ENCODE data around the gene TMEM131L.
A peak's percentile ranks its signal among the peaks of the same experiment; 100 is the strongest.

Gene TMEM131L

GRCh38 chr4:153628796-153629315 is 162.7 kb downstream of the TMEM131L start:
- DNase-seq (ENCODE audit: low spot score) = no peak

GRCh38 chr4:153629776-153630175 is 163.6 kb downstream of the TMEM131L start:
- DNase-seq (ENCODE audit: low spot score) = no peak

GRCh38 chr4:153634738-153635353 is 168.7 kb downstream of the TMEM131L start:
- DNase-seq (ENCODE audit: low spot score) = peak; percentile 66

GRCh38 chr4:153635846-153636245 is 169.7 kb downstream of the TMEM131L start:
- DNase-seq (ENCODE audit: low spot score) = no peak

- DNase-seq (ENCODE audit: low spot score) = no peak
Observed at GRCh38 chr4:153637201-153637600, 171.0 kb downstream of the TMEM131L start.

- DNase-seq (ENCODE audit: low spot score) = no peak
Observed at GRCh38 chr4:153638011-153638410, 171.9 kb downstream of the TMEM131L start.

- DNase-seq (ENCODE audit: low spot score) = no peak
Observed at GRCh38 chr4:153638999-153639398, 172.8 kb downstream of the TMEM131L start.

GRCh38 chr4:153639833-153640802 is 174.0 kb downstream of the TMEM131L start:
- DNase-seq (ENCODE audit: low spot score) = no peak

- no peak for DNase-seq (ENCODE audit: low spot score)
Observed at GRCh38 chr4:153641532-153641931, 175.4 kb downstream of the TMEM131L start.

GRCh38 chr4:153643406-153644383 is 177.5 kb downstream of the TMEM131L start:
- peak; percentile 50 for DNase-seq (ENCODE audit: low spot score)

- DNase-seq (ENCODE audit: low spot score) = no peak
Observed at GRCh38 chr4:153645183-153645582, 179.0 kb downstream of the TMEM131L start.

GRCh38 chr4:153646261-153646660 is 180.1 kb downstream of the TMEM131L start:
- no peak for DNase-seq (ENCODE audit: low spot score)

- DNase-seq (ENCODE audit: low spot score) = no peak
Observed at GRCh38 chr4:153646978-153647377, 180.8 kb downstream of the TMEM131L start.

GRCh38 chr4:153647975-153648374 is 181.8 kb downstream of the TMEM131L start:
- no peak for DNase-seq (ENCODE audit: low spot score)

- no peak for DNase-seq (ENCODE audit: low spot score)
Observed at GRCh38 chr4:153649572-153649991, 183.4 kb downstream of the TMEM131L start.

- no peak for DNase-seq (ENCODE audit: low spot score)
Observed at GRCh38 chr4:153651116-153651515, 185.0 kb downstream of the TMEM131L start.

- DNase-seq (ENCODE audit: low spot score) = peak; percentile 41
Observed at GRCh38 chr4:153651587-153651986, 185.4 kb downstream of the TMEM131L start.

GRCh38 chr4:153652051-153652784 is 186.1 kb downstream of the TMEM131L start:
- no peak for DNase-seq (ENCODE audit: low spot score)

GRCh38 chr4:153655002-153655541 is 188.9 kb downstream of the TMEM131L start:
- no peak for DNase-seq (ENCODE audit: low spot score)

GRCh38 chr4:153655928-153656327 is 189.8 kb downstream of the TMEM131L start:
- DNase-seq (ENCODE audit: low spot score) = no peak
